B cell (primary cell): ENCODE measurements around the gene BAMBI. TPM values are rescaled to one million over a fixed set of nuclear protein-coding genes. Genes with fewer than 3 reads are reported as not detected.

ENCODE experiments used
- ATAC-seq: fragments of 200-7000 bp; cut with Tn5 transposase; one replicate; pipeline ENCODE4 v1.10.0; 2021; ENCODE audit warnings: low read depth, mild to moderate bottlenecking, moderate number of reproducible peaks, moderate library complexity
- CTCF ChIA-PET: fragments of 350-600 bp; sonication (Branson Sonifier 250); formaldehyde crosslinking; loops from one replicate; lab custom pipeline; 2021; ENCODE audit warnings: antibody characterized with exemption, inconsistent platforms; lab: Charles Lee
- POLR2A ChIA-PET: fragments of 350-600 bp; sonication (Branson Sonifier 250); formaldehyde crosslinking; loops from one replicate; lab custom pipeline; 2021; ENCODE audit warnings: antibody characterized with exemption; lab: Charles Lee
- DNase-seq: peaks from one replicate; pipeline ENCODE4 v3.0.0; 2013
- H2AFZ ChIP-seq: 2 replicates; pipeline ENCODE4 v1.6.1; 2012; ENCODE audit warnings: mild to moderate bottlenecking, low read depth, low read length; ENCODE audit not compliant: insufficient read depth, poor library complexity, severe bottlenecking
- H3K27ac ChIP-seq, 2 donors: 1 replicate in 1 of 2; 2 replicates in 1 of 2; pipeline ENCODE4 v1.5.1; 2012 to 2013; ENCODE audit warnings: low read length in 2 of 2, mild to moderate bottlenecking in 2 of 2, moderate library complexity in 1 of 2
- H3K27me3 ChIP-seq, 4 experiments: fragments of 200-600 bp in 1 of 4; sonication (generic) in 1 of 4; replicated peaks in 1 of 4; 1 replicate in 2 of 4; 2 replicates in 2 of 4; pipeline versions ENCODE4 v1.6.1 to v1.7.0; 2013 to 2016; ENCODE audit warnings: low read length in 3 of 4, mild to moderate bottlenecking in 2 of 4, mixed read lengths in 1 of 4, moderate library complexity in 1 of 4; ENCODE audit not compliant: insufficient read depth in 4 of 4, control insufficient read depth in 3 of 4; ENCODE audit errors: control extremely low read depth in 1 of 4
- H3K36me3 ChIP-seq, 2 experiments: replicated peaks in 1 of 2; 1 replicate in 1 of 2; 2 replicates in 1 of 2; pipeline versions ENCODE4 v1.6.1 to v1.7.1; 2013; ENCODE audit warnings: low read length in 1 of 2; ENCODE audit not compliant: insufficient read depth in 2 of 2, control insufficient read depth in 1 of 2; ENCODE audit errors: control extremely low read depth in 1 of 2, extremely low read depth in 1 of 2
- H3K4me1 ChIP-seq, 2 donors: fragments of 200-600 bp in 1 of 2; sonication (generic) in 1 of 2; 1 replicate in 1 of 2; 2 replicates in 1 of 2; pipeline versions ENCODE4 v1.5.1 to v1.6.1; 2013 to 2017; ENCODE audit warnings: low read length in 2 of 2; ENCODE audit not compliant: control insufficient read depth in 2 of 2, insufficient read depth in 2 of 2
- H3K4me2 ChIP-seq: replicated peaks from 2 replicates; pipeline ENCODE3; 2012; ENCODE audit warnings: mild to moderate bottlenecking, low read depth, low read length; ENCODE audit not compliant: poor library complexity, severe bottlenecking
- H3K4me3 ChIP-seq, 5 experiments: fragments of 200-600 bp in 1 of 5; sonication (generic) in 1 of 5; 1 replicate in 3 of 5; 2 replicates in 2 of 5; pipeline versions ENCODE4 v1.5.1 to v1.7.0; 2011 to 2016; ENCODE audit warnings: low read length in 4 of 5, mild to moderate bottlenecking in 4 of 5, low read depth in 2 of 5, control low read depth in 1 of 5, moderate library complexity in 1 of 5; ENCODE audit not compliant: insufficient read depth in 1 of 5; ENCODE audit errors: control extremely low read depth in 1 of 5, extremely low read depth in 1 of 5
- H3K79me2 ChIP-seq: fragments of 200-600 bp; sonication (generic); one replicate; pipeline ENCODE4 v1.6.0; 2016; ENCODE audit warnings: low read length; ENCODE audit not compliant: control insufficient read depth, insufficient read depth
- H3K9ac ChIP-seq: fragments of 200-600 bp; sonication (generic); 2 replicates; pipeline ENCODE4 v1.6.1; 2017; ENCODE audit warnings: mild to moderate bottlenecking, low read length, moderate library complexity
- H3K9me3 ChIP-seq, 3 donors: one replicate each; pipeline versions ENCODE4 v1.6.1 to v1.7.1; 2013; ENCODE audit warnings: low read length in 2 of 3; ENCODE audit not compliant: control insufficient read depth in 2 of 3, insufficient read depth in 1 of 3; ENCODE audit errors: control extremely low read depth in 1 of 3
- H4K20me1 ChIP-seq: 2 replicates; pipeline ENCODE4 v1.6.0; 2012; ENCODE audit warnings: mild to moderate bottlenecking, low read length; ENCODE audit not compliant: insufficient read depth, control insufficient read depth, poor library complexity, severe bottlenecking
- H3K27ac Mint-ChIP-seq: one replicate; pipeline ENCODE4 v1.8.0; 2021; ENCODE audit warnings: mixed read lengths
- H3K27me3 Mint-ChIP-seq: one replicate; pipeline ENCODE4 v1.8.0; 2021; ENCODE audit warnings: mixed read lengths
- H3K4me1 Mint-ChIP-seq: one replicate; pipeline ENCODE4 v1.8.0; 2021; ENCODE audit warnings: mixed read lengths
- H3K4me3 Mint-ChIP-seq: one replicate; pipeline ENCODE4 v1.8.0; 2021; ENCODE audit warnings: mixed read lengths
- H3K9me3 Mint-ChIP-seq: one replicate; pipeline ENCODE4 v1.8.0; 2022; ENCODE audit warnings: mixed read lengths; ENCODE audit not compliant: insufficient read depth
- EZH2 ChIP-seq: IDR thresholded peaks from 2 replicates; pipeline ENCODE4 v1.6.1; 2012; ENCODE audit warnings: borderline replicate concordance, low read depth, mild to moderate bottlenecking, moderate library complexity, low read length; ENCODE audit not compliant: insufficient read depth, poor library complexity, severe bottlenecking
- WGBS: methylation state at CpG from one replicate; pipeline ENCODE4 v1.1.5; 2013; ENCODE audit warnings: missing lambda C conversion rate; ENCODE audit not compliant: insufficient coverage; 5-methylcytosine and 5-hydroxymethylcytosine counted together
- intact Hi-C: fragments of 100-400 bp; cut with micrococcal nuclease; formaldehyde crosslinking; loops from one replicate; pipeline ENCODE4 v1.10.0; 2022
- polyA plus RNA-seq: library from polyadenylated mRNA; depleted of rRNA; stranded (reverse); fragments of >200 nt; gene quantifications from 2 replicates; pipeline ENCODE4 v1.2.3, GENCODE V29; 2012
- total RNA-seq, 2 donors: library from RNA; stranded (reverse); fragments of 120-200 nt in 1 of 2; gene quantifications; 1 replicate in 1 of 2; 2 replicates in 1 of 2; pipeline versions ENCODE4 v1.2.3 to v1.2.4, GENCODE V29; 2013 to 2022
- TF ChIP-seq, protein P1 (sequence below): fragments of 200-600 bp; IDR thresholded peaks from one replicate; pipeline ENCODE4 v1.8.0; 2022; ENCODE audit warnings: antibody characterized with exemption, mild to moderate bottlenecking

BAMBI gene
- total and polyA plus RNA-seq, 2 donors (not counting 1 experiment from before 2014, with no cell fraction given): 0.84 to 1.9 TPM

DNA sequence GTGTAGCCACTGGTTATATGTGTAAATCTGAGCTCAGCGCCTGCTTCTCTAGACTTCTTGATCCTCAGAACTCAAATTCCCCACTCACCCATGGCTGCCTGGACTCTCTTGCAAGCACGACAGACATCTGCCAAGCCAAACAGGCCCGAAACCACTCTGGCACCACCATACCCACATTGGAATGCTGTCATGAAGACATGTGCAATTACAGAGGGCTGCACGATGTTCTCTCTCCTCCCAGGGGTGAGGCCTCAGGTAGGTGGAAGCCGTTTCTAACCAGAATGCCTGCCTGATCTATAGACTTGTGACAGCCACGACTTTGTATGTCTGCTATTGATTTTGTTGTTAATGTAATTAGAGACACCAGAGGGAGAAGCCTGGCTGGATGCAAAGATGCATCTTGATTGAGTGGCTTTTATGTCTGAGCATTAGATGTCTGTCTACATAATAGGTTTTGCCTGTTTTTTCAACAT lies 4.0 kb downstream of the BAMBI start:
- H3K27me3 Mint-ChIP-seq: peaks cover 59% of the 10 kb centered on the region

More for the DNA sequence above, 4.0 kb downstream of the BAMBI start:
- Histone ChIP-seq H3K4me1 (peaks cover 34% of the 10 kb centered on the region in 2 donors), H3K9ac (no peak overlapping the region), H3K36me3 (no peaks in the 10 kb centered on the region), H3K9me3 (peaks cover 0 to 4% (median 0%) of the 10 kb centered on the region in 3 donors), H3K27ac (no peak overlapping the region), H3K79me2 (no peaks in the 10 kb centered on the region), H2AFZ (no peak overlapping the region), H3K4me2 (no peak overlapping the region), H3K4me3 (no peak overlapping the region), H3K27me3 (peaks cover 3 to 55% (median 28%) of the 10 kb centered on the region in 4 experiments), H4K20me1 (no peaks in the 10 kb centered on the region)
- WGBS: 81% methylated on average over 3 of the region's 6 CpGs
- ChIA-PET CTCF (interaction anchor here (1.8 kb wide), 1 partner anchor 17 kb away, joined by 8 read pairs; no protein-coding TSS in a partner anchor), POLR2A (no interaction called here)
- TF ChIP-seq, protein P1, sequence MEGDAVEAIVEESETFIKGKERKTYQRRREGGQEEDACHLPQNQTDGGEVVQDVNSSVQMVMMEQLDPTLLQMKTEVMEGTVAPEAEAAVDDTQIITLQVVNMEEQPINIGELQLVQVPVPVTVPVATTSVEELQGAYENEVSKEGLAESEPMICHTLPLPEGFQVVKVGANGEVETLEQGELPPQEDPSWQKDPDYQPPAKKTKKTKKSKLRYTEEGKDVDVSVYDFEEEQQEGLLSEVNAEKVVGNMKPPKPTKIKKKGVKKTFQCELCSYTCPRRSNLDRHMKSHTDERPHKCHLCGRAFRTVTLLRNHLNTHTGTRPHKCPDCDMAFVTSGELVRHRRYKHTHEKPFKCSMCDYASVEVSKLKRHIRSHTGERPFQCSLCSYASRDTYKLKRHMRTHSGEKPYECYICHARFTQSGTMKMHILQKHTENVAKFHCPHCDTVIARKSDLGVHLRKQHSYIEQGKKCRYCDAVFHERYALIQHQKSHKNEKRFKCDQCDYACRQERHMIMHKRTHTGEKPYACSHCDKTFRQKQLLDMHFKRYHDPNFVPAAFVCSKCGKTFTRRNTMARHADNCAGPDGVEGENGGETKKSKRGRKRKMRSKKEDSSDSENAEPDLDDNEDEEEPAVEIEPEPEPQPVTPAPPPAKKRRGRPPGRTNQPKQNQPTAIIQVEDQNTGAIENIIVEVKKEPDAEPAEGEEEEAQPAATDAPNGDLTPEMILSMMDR: no peak
- no peak for TF ChIP-seq EZH2
- no peak overlapping the region for H3K27ac Mint-ChIP-seq
- H3K4me3 Mint-ChIP-seq: no peak overlapping the region
- H3K4me1 Mint-ChIP-seq: peaks cover 33% of the 10 kb centered on the region
- intact Hi-C loops: no loop called here
- H3K9me3 Mint-ChIP-seq: no peaks in the 10 kb centered on the region
- ATAC-seq: no peak
- DNase-seq: no peak
